OCI-LY3 (cell line): Measurements from ENCODE around the gene INAFM1.

ENCODE experiments used
- EZH2phosphoT487 ChIP-seq: fragments of 200-600 bp; shearing (Covaris generic); IDR thresholded peaks from 2 replicates; pipeline ENCODE4 v1.6.1; 2018; ENCODE audit warnings: antibody characterized with exemption, mixed run types, low read depth
- TF ChIP-seq, protein P1 (sequence below): fragments of 200-600, 300-600 bp; sonication (generic); IDR thresholded peaks from 2 replicates; pipeline ENCODE4 v1.5.1; 2014; ENCODE audit warnings: antibody characterized with exemption, low read length, low read depth

DNA sequence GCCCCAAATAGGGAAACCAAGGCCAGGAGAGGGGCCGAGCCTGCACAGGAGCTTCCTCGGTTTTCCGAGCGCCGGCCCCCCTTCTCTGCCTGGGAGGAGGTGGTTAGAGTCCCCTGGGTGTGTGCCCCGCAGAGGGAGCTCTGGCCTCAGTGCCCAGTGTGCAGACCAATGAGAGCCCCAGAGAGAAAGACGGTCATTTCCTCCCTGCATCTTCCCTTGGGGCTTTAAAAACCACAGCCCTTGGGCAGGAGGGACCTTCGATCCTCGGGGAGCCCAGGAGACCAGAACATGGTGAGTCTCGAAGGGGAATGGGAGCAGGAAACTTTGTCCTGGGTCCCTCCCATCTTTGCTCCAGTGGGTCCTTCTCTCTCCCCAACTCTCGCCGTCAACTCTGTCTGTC, 34.9 kb downstream of the INAFM1 start, which contains the start of gene C5AR1:
- TF ChIP-seq, protein P1, sequence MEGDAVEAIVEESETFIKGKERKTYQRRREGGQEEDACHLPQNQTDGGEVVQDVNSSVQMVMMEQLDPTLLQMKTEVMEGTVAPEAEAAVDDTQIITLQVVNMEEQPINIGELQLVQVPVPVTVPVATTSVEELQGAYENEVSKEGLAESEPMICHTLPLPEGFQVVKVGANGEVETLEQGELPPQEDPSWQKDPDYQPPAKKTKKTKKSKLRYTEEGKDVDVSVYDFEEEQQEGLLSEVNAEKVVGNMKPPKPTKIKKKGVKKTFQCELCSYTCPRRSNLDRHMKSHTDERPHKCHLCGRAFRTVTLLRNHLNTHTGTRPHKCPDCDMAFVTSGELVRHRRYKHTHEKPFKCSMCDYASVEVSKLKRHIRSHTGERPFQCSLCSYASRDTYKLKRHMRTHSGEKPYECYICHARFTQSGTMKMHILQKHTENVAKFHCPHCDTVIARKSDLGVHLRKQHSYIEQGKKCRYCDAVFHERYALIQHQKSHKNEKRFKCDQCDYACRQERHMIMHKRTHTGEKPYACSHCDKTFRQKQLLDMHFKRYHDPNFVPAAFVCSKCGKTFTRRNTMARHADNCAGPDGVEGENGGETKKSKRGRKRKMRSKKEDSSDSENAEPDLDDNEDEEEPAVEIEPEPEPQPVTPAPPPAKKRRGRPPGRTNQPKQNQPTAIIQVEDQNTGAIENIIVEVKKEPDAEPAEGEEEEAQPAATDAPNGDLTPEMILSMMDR = no peak
- TF ChIP-seq EZH2phosphoT487 = no peak
